ENCODE measurements around the gene SLC38A10.

Gene SLC38A10

GRCh38 chr17:81248649-81249048 lies 46.5 kb downstream of the SLC38A10 start:
- TF ChIP-seq CTCF (IDR thresholded peaks at IDR 0.05), result no peak
- no peaks in the 10 kb centered on the region for H3K36me3 ChIP-seq (ENCODE audit: control insufficient read depth, insufficient read depth, low read length)
- no peaks in the 10 kb centered on the region for H3K27me3 ChIP-seq (ENCODE audit: control insufficient read depth, insufficient read depth, low read length)
- H2AFZ ChIP-seq, result no peak overlapping the region
- no peak overlapping the region for H3K4me3 ChIP-seq (ENCODE audit: low read depth, low read length)
- H3K4me1 ChIP-seq, result no peaks in the 10 kb centered on the region
- H3K4me2 ChIP-seq (ENCODE audit: low read length), result no peak overlapping the region
- no peak overlapping the region for H3K9ac ChIP-seq
- H3K27ac ChIP-seq, result no peak overlapping the region
- peaks cover 7% of the 10 kb centered on the region for H3K79me2 ChIP-seq
- no peaks in the 10 kb centered on the region for H3K9me3 ChIP-seq (ENCODE audit: control insufficient read depth, low read length)

DNA sequence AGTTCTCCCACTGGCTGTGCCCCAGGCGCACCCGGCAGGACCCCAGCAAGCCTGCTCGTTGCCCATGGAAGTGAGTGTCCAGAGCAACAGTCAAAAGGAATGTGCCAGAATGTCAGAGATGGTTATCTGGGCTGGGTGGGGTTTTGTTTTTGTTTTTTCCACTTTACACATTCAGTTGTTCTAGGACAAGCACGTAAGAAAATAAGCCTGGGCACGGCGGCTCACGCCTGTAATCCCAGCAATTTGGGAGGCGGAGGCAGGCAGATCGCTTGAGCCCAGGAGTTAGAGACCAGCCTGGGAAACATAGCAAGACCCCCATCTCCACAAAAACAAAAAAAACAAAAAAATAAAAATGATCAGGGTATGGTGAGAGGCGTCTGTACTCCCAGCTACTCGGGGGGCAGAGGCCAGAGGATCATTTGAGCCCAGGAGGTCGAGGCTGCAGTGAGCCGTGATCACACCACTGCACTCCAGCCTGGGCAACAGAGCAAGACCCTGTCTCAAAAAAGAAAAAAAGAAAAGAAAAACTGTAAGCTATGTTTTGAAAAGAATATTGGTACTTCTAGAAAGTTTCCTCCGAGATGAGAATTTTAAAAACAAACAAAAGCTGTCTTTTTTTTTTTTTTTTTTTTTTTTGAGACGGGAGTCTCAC lies 47.6 kb downstream of the SLC38A10 start:
- Histone ChIP-seq H3K27ac (no peak overlapping the region), H3K79me2 (peaks cover 6% of the 10 kb centered on the region), H3K27me3 (ENCODE audit: control insufficient read depth, insufficient read depth, low read length) (no peaks in the 10 kb centered on the region), H3K9ac (no peak overlapping the region), H3K4me1 (no peaks in the 10 kb centered on the region), H2AFZ (no peak overlapping the region), H3K36me3 (ENCODE audit: control insufficient read depth, insufficient read depth, low read length) (no peaks in the 10 kb centered on the region), H3K4me3 (ENCODE audit: low read depth, low read length) (no peak overlapping the region), H3K9me3 (ENCODE audit: control insufficient read depth, low read length) (no peaks in the 10 kb centered on the region), H3K4me2 (ENCODE audit: low read length) (no peak overlapping the region)
- TF ChIP-seq CTCF (IDR thresholded peaks at IDR 0.05), result no peak

DNA sequence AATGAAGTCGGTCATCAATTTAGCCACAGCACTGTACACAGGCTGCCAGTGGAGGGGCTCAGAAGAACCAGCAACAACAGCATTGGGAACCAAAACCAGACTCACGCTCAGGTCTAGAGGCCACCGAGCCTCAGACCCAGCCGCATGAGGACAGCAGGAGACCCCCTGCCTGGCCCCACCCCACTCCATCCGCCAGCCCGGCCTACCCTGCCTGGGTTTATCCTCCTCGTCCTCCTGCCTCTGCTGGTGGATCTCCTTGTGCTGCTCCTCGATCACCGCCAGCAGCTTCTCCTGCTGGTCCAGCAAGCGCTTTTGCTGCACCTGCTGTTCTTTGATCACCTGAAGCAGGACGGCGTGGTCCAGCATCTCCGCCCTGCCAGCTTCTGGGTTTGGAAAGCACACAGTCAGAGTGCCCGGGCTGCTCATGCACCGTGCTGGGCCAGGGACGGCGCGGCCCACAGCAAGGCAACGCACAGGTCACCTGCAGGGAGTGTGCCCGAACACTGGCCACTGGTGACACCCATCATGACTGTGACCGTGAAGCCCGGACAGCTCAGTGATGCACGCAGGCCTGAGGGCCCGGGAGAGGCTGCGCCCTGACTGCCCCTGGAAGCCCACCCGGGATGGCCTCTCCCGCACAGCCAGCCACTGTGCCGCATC lies 48.3 kb downstream of the SLC38A10 start:
- no peak overlapping the region for H3K9ac ChIP-seq
- H2AFZ ChIP-seq, result no peak overlapping the region
- no peak overlapping the region for H3K4me2 ChIP-seq (ENCODE audit: low read length)
- H3K27me3 ChIP-seq (ENCODE audit: control insufficient read depth, insufficient read depth, low read length), result no peaks in the 10 kb centered on the region
- H3K27ac ChIP-seq, result no peak overlapping the region
- no peaks in the 10 kb centered on the region for H3K4me1 ChIP-seq
- no peaks in the 10 kb centered on the region for H3K36me3 ChIP-seq (ENCODE audit: control insufficient read depth, insufficient read depth, low read length)
- peaks cover 4% of the 10 kb centered on the region for H3K79me2 ChIP-seq
- no peak for TF ChIP-seq CTCF (IDR thresholded peaks at IDR 0.05)
- H3K4me3 ChIP-seq (ENCODE audit: low read depth, low read length), result no peak overlapping the region
- no peaks in the 10 kb centered on the region for H3K9me3 ChIP-seq (ENCODE audit: control insufficient read depth, low read length)

DNA sequence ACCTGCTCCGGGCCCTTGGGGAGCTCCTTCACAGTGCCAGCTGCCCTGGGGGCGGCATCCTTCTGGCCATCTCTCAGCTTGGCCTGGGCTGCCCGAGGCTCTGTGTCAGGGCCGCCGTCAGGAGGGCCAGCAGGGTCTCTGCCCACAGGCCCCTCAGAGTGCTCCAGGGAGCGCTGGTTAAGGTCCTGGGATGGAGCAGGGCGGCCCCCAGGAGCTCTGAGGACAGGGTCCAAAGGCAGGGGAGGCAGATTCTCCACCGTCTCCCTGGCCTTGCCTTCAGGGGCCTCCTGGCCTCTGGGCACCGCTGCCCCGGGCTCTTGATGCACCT lies 48.8 kb downstream of the SLC38A10 start:
- Histone ChIP-seq H3K4me3 (ENCODE audit: low read depth, low read length) (no peak overlapping the region), H3K9me3 (ENCODE audit: control insufficient read depth, low read length) (no peaks in the 10 kb centered on the region), H3K36me3 (ENCODE audit: control insufficient read depth, insufficient read depth, low read length) (no peaks in the 10 kb centered on the region), H3K4me2 (ENCODE audit: low read length) (no peak overlapping the region), H3K27me3 (ENCODE audit: control insufficient read depth, insufficient read depth, low read length) (no peaks in the 10 kb centered on the region), H3K79me2 (peaks cover 4% of the 10 kb centered on the region), H3K4me1 (no peaks in the 10 kb centered on the region), H3K9ac (no peak overlapping the region), H2AFZ (no peak overlapping the region), H3K27ac (no peak overlapping the region)
- no peak for TF ChIP-seq CTCF (IDR thresholded peaks at IDR 0.05)

Measured in parathyroid adenoma (tissue), 2 donors.